Liver (tissue), 3 donors: ENCODE results near the gene EPHB2.

ENCODE experiments used
- ATF3 ChIP-seq: IDR thresholded peaks from 2 replicates; pipeline ENCODE4 v1.6.1; 2016; ENCODE audit warnings: antibody characterized with exemption
- CTCF ChIP-seq: fragments of 150-350 bp; IDR thresholded peaks from 2 replicates; pipeline ENCODE4 v1.5.1; 2017; ENCODE audit warnings: improper control_type of control experiment, low read depth, low read length; ENCODE audit not compliant: missing input control
- EGR1 ChIP-seq, 2 donors: IDR thresholded peaks; 2 replicates each; pipeline ENCODE4 v1.6.1; 2016 to 2018; ENCODE audit warnings: antibody characterized with exemption in 2 of 2, low read depth in 2 of 2
- FOXA1 ChIP-seq: IDR thresholded peaks from 2 replicates; pipeline ENCODE4 v1.6.1; 2016; ENCODE audit warnings: antibody characterized with exemption
- GABPA ChIP-seq, 2 donors: IDR thresholded peaks in 1 of 2; conservative IDR thresholded peaks in 1 of 2; 2 replicates each; pipeline ENCODE4 v1.6.1; 2016; ENCODE audit warnings: antibody characterized with exemption in 2 of 2, mild to moderate bottlenecking in 1 of 2, moderate library complexity in 1 of 2
- HNF4A ChIP-seq, 2 donors: conservative IDR thresholded peaks; 2 replicates each; pipeline ENCODE4 v1.6.1; 2016; ENCODE audit warnings: antibody characterized with exemption in 2 of 2, mild to moderate bottlenecking in 2 of 2
- MAX ChIP-seq: IDR thresholded peaks from 2 replicates; pipeline ENCODE4 v1.6.1; 2016; ENCODE audit warnings: antibody characterized with exemption
- RAD21 ChIP-seq, 2 donors: IDR thresholded peaks; 2 replicates each; pipeline ENCODE4 v1.6.1; 2016; ENCODE audit warnings: antibody characterized with exemption in 2 of 2, mild to moderate bottlenecking in 2 of 2
- REST ChIP-seq: IDR thresholded peaks from 2 replicates; pipeline ENCODE4 v1.6.1; 2016; ENCODE audit warnings: antibody characterized with exemption, mild to moderate bottlenecking
- RXRA ChIP-seq, 2 donors: IDR thresholded peaks; 2 replicates each; pipeline ENCODE4 v1.6.1; 2017 to 2018; ENCODE audit warnings: antibody characterized with exemption in 2 of 2, mild to moderate bottlenecking in 1 of 2
- SP1 ChIP-seq: IDR thresholded peaks from 2 replicates; pipeline ENCODE4 v1.6.1; 2018; ENCODE audit warnings: antibody characterized with exemption, mild to moderate bottlenecking
- TAF1 ChIP-seq: conservative IDR thresholded peaks from 2 replicates; pipeline ENCODE4 v1.6.1; 2016; ENCODE audit warnings: antibody characterized with exemption, mild to moderate bottlenecking
- YY1 ChIP-seq: IDR thresholded peaks from 2 replicates; pipeline ENCODE4 v1.6.1; 2016; ENCODE audit warnings: antibody characterized with exemption, mild to moderate bottlenecking
- ZBTB33 ChIP-seq: IDR thresholded peaks from 2 replicates; pipeline ENCODE4 v1.6.1; 2016; ENCODE audit warnings: antibody characterized with exemption
- donor health status: healthy.
- donor health status: healthy.

- no peak for TF ChIP-seq GABPA (IDR thresholded peaks at IDR 0.05 in 1 of 2, conservative IDR thresholded peaks at IDR 0.05 in 1 of 2)
- no peak for TF ChIP-seq SP1
- TF ChIP-seq YY1, result no peak
- no peak for TF ChIP-seq CTCF
- no peak for TF ChIP-seq EGR1 (IDR thresholded peaks at IDR 0.05; ENCODE audit: low read depth in 2 of 2)
- TF ChIP-seq FOXA1, result no peak
- TF ChIP-seq REST, result no peak
- TF ChIP-seq RAD21 (IDR thresholded peaks at IDR 0.05), result no peak
- no peak for TF ChIP-seq RXRA (IDR thresholded peaks at IDR 0.05)
- no peak for TF ChIP-seq MAX
- TF ChIP-seq TAF1, result no peak
- no peak for TF ChIP-seq ATF3
- TF ChIP-seq ZBTB33, result no peak
- no peak for TF ChIP-seq HNF4A (conservative IDR thresholded peaks at IDR 0.05)
Measured at GRCh38 chr1:22963044-22963677, 252.5 kb downstream of the EPHB2 start.
